ENCODE data around the gene ELP1.

ELP1 gene

GRCh38 chr9:108823829-108824228, 110.1 kb downstream of the ELP1 start:
- no peak for TF ChIP-seq CTCF (IDR thresholded peaks at IDR 0.05; ENCODE audit: unreplicated experiment in 3 of 3)
- peaks cover 31% of the 10 kb centered on the region for H3K9me3 Mint-ChIP-seq
- peaks cover 16% of the 10 kb centered on the region for H3K27me3 Mint-ChIP-seq (ENCODE audit: low read depth)
- H3K4me3 Mint-ChIP-seq, result no peak overlapping the region
- no peak overlapping the region for H3K27ac Mint-ChIP-seq
- H3K4me1 Mint-ChIP-seq, result no peaks in the 10 kb centered on the region
- peaks cover 4% of the 10 kb centered on the region for H3K36me3 Mint-ChIP-seq (ENCODE audit: low read depth)

Measured in nephron (organoid).